HCT116 (cell line): ENCODE measurements around the gene CKS2. TPM values are rescaled to one million over a fixed set of nuclear protein-coding genes. Genes with fewer than 3 reads are reported as not detected.

Experiments
- ATAC-seq: fragments of 200-7000 bp; cut with Tn5 transposase; 2 replicates; pipeline ENCODE4 v1.9.1; 2020; ENCODE audit warnings: mild to moderate bottlenecking, moderate library complexity
- BruUV-seq: library from RNA; stranded (reverse); fragments of 400-500 nt; replicated peaks from 2 replicates; lab custom pipeline; 2021; lab: Mats Ljungman, UMichigan
- CTCF ChIA-PET: fragments of 300-600 bp; sonication (Branson Sonifier 250); formaldehyde crosslinking; loops from one replicate; lab custom pipeline; 2021; ENCODE audit warnings: antibody characterized with exemption; lab: Charles Lee
- POLR2A ChIA-PET: fragments of 300-600, 350-600 bp; sonication (Branson Sonifier 250); formaldehyde crosslinking; loops from one replicate; lab custom pipeline; 2021; ENCODE audit warnings: antibody characterized with exemption; lab: Charles Lee
- RAD21 ChIA-PET, 2 experiments: fragments of 300-600 bp; sonication (Branson Sonifier 250); formaldehyde crosslinking; loops; one replicate each; lab custom pipeline; 2023; ENCODE audit warnings: low total read pairs in 2 of 2; ENCODE audit not compliant: uncharacterized antibody in 2 of 2, unreplicated experiment in 2 of 2, low non-redundant PET in 1 of 2; lab: Charles Lee
- DNase-seq: peaks from one replicate; pipeline ENCODE4 v3.0.0-alpha.2; 2010; ENCODE audit warnings: low read depth, low spot score
- H2AFZ ChIP-seq: fragments of 200-600 bp; shearing (Covaris generic), sonication (generic); 2 replicates; pipeline ENCODE4 v1.6.1; 2017; ENCODE audit warnings: low read depth, mixed run types, mixed read lengths, antibody characterized with exemption, low read length; ENCODE audit not compliant: poor library complexity, severe bottlenecking
- H3K27ac ChIP-seq: 2 replicates; pipeline ENCODE4 v1.5.1; 2012; ENCODE audit warnings: low read depth, low read length
- H3K27me3 ChIP-seq: fragments of 200-600 bp; sonication (generic); 2 replicates; pipeline ENCODE4 v1.6.1; 2016; ENCODE audit warnings: mixed run types, low read length, mixed read lengths; ENCODE audit not compliant: insufficient read depth
- H3K36me3 ChIP-seq, 2 experiments: fragments of 200-500 bp in 1 of 2; fragments of 200-600 bp in 1 of 2; sonication (Bioruptor generic) in 1 of 2; sonication (generic) in 1 of 2; 2 replicates each; pipeline versions ENCODE4 v1.5.1 to v1.6.1; 2014 to 2016; ENCODE audit warnings: low read length in 2 of 2, inconsistent platforms in 1 of 2, mixed read lengths in 1 of 2, mixed run types in 1 of 2; ENCODE audit not compliant: insufficient read depth in 2 of 2, control insufficient read depth in 1 of 2
- H3K4me1 ChIP-seq, 2 experiments: fragments of 200-600 bp in 1 of 2; sonication (generic) in 1 of 2; 2 replicates each; pipeline versions ENCODE4 v1.5.1 to v1.6.1; 2012 to 2017; ENCODE audit warnings: low read length in 2 of 2, inconsistent platforms in 1 of 2, mild to moderate bottlenecking in 1 of 2, mixed read lengths in 1 of 2, mixed run types in 1 of 2, moderate library complexity in 1 of 2; ENCODE audit not compliant: insufficient read depth in 2 of 2, control insufficient read depth in 1 of 2
- H3K4me2 ChIP-seq: fragments of 200-600 bp; sonication (generic); 2 replicates; pipeline ENCODE4 v1.6.1; 2017; ENCODE audit warnings: mixed run types, low read length, mixed read lengths
- H3K4me3 ChIP-seq, 2 experiments: fragments of 200-600 bp in 1 of 2; sonication (generic) in 1 of 2; replicated peaks in 1 of 2; 2 replicates each; pipeline ENCODE4 v1.5.1; 2011 to 2016; ENCODE audit warnings: low read length in 2 of 2, control low read depth in 1 of 2, low read depth in 1 of 2, mild to moderate bottlenecking in 1 of 2, mixed read lengths in 1 of 2, mixed run types in 1 of 2
- H3K79me2 ChIP-seq: fragments of 200-600 bp; sonication (generic); 2 replicates; pipeline ENCODE4 v1.6.1; 2017; ENCODE audit warnings: mild to moderate bottlenecking, mixed run types, low read length, moderate library complexity, mixed read lengths; ENCODE audit not compliant: insufficient read depth
- H3K9ac ChIP-seq: fragments of 200-600 bp; sonication (generic); 2 replicates; pipeline ENCODE4 v1.6.1; 2016; ENCODE audit warnings: low read length, mixed read lengths
- H3K9me2 ChIP-seq: fragments of 200-600 bp; sonication (generic), shearing (Covaris generic); 2 replicates; pipeline ENCODE4 v1.6.1; 2017; ENCODE audit warnings: mixed run types, mild to moderate bottlenecking, moderate library complexity; ENCODE audit not compliant: insufficient read depth
- H3K9me3 ChIP-seq, 2 experiments: fragments of 200-500 bp in 1 of 2; fragments of 200-600 bp in 1 of 2; sonication (Bioruptor generic) in 1 of 2; sonication (generic) in 1 of 2; 2 replicates each; pipeline ENCODE4 v1.6.1; 2014 to 2017; ENCODE audit warnings: low read length in 2 of 2, mixed read lengths in 2 of 2, inconsistent platforms in 1 of 2, low read depth in 1 of 2, mild to moderate bottlenecking in 1 of 2, mixed run types in 1 of 2, moderate library complexity in 1 of 2; ENCODE audit not compliant: control insufficient read depth in 1 of 2, insufficient read depth in 1 of 2
- H4K20me1 ChIP-seq: fragments of 200-600 bp; sonication (generic), shearing (Covaris generic); 2 replicates; pipeline ENCODE4 v1.6.1; 2017; ENCODE audit warnings: mixed run types, mild to moderate bottlenecking, moderate library complexity; ENCODE audit not compliant: insufficient read depth
- ATF3 ChIP-seq: IDR thresholded peaks from 2 replicates; pipeline ENCODE4 v1.6.1; 2012
- CBX3 ChIP-seq: IDR thresholded peaks from 2 replicates; pipeline ENCODE4 v1.6.1; 2012; ENCODE audit warnings: low read depth
- CEBPB ChIP-seq: IDR thresholded peaks from 2 replicates; pipeline ENCODE4 v1.6.1; 2012; ENCODE audit warnings: low read depth
- ELF1 ChIP-seq: IDR thresholded peaks from 2 replicates; pipeline ENCODE4 v1.6.1; 2012; ENCODE audit warnings: low read depth, borderline replicate concordance
- EZH2 ChIP-seq: fragments of 200-600 bp; sonication (generic); IDR thresholded peaks from 2 replicates; pipeline ENCODE4 v1.6.1; 2017; ENCODE audit warnings: antibody characterized with exemption, mixed run types
- FOSL1 ChIP-seq: IDR thresholded peaks from 2 replicates; pipeline ENCODE4 v1.6.1; 2012; ENCODE audit warnings: low read depth
- MAX ChIP-seq: IDR thresholded peaks from 2 replicates; pipeline ENCODE4 v1.6.1; 2012
- POLR2A ChIP-seq: IDR thresholded peaks from 2 replicates; pipeline ENCODE4 v1.7.0; 2011; ENCODE audit warnings: borderline replicate concordance; ENCODE audit not compliant: insufficient read depth, insufficient read length; ENCODE audit errors: extremely low read depth
- SP1 ChIP-seq: IDR thresholded peaks from 2 replicates; pipeline ENCODE4 v1.6.1; 2012; ENCODE audit warnings: low read depth
- ZBTB33 ChIP-seq: IDR thresholded peaks from 2 replicates; pipeline ENCODE4 v1.6.1; 2011; ENCODE audit warnings: mild to moderate bottlenecking, low read length, moderate library complexity; ENCODE audit not compliant: insufficient replicate concordance; ENCODE audit errors: extremely low read depth
- ZFX ChIP-seq: fragments of 450-650 bp; IDR thresholded peaks from 2 replicates; pipeline ENCODE4 v1.6.1; 2017
- intact Hi-C: fragments of 100-400 bp; cut with micrococcal nuclease; formaldehyde crosslinking; loops from 2 replicates; pipeline ENCODE4 v1.10.0; 2022
- total RNA-seq: library from RNA; stranded (reverse); gene quantifications from one replicate; pipeline ENCODE4 v1.2.1, GENCODE V29; 2021; ENCODE audit not compliant: unreplicated experiment
- TF ChIP-seq, protein P1 (sequence below), 3 experiments: fragments of 200-600 bp in 1 of 3; sonication (generic) in 1 of 3; IDR thresholded peaks in 2 of 3; conservative IDR thresholded peaks in 1 of 3; 2 replicates each; pipeline ENCODE4 v1.5.1; 2012 to 2017; ENCODE audit warnings: low read depth in 2 of 3, low read length in 2 of 3, antibody characterized with exemption in 1 of 3, borderline replicate concordance in 1 of 3, control low read depth in 1 of 3, mild to moderate bottlenecking in 1 of 3, mixed read lengths in 1 of 3, mixed run types in 1 of 3, moderate library complexity in 1 of 3; ENCODE audit not compliant: insufficient read depth in 1 of 3
- TF ChIP-seq, protein P2 (sequence below): IDR thresholded peaks from 2 replicates; pipeline ENCODE4 v1.6.1; 2012; ENCODE audit warnings: low read depth

The CKS2 gene
- total RNA-seq, 1 experiment from 2014 or later, result 242 TPM

DNA sequence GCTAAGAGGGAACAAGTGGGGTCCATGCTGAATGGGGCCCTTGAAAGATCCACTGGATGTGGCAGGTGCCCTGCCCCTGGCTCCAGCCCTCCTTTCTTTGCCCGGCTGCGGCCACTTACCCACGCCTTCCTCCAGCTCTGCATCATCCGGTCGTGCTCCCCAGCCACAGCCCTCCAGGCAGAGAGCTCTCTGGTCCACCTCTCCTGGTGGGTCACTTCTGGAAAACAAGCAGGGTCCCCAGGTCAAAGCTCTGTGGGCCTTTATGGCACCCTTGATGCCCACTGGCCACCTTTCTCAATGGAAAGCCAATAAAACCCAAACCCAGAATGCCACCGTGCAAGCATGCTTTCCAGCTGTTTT, 52.3 kb downstream of the CKS2 start:
- H3K9me3 ChIP-seq, result no peaks in the 10 kb centered on the region
- H3K27ac ChIP-seq, result no peak overlapping the region
- ChIA-PET POLR2A (no interaction called here), CTCF (no interaction called here), RAD21 (no interaction called here)
- peaks cover 13% of the 10 kb centered on the region in 2 experiments; a peak in 3 of 4 replicates for H3K36me3 ChIP-seq
- ATAC-seq (no peak), DNase-seq (no peak)
- no peaks in the 10 kb centered on the region for H3K27me3 ChIP-seq
- H3K79me2 ChIP-seq, result no peaks in the 10 kb centered on the region
- no peaks in the 10 kb centered on the region for H3K9me2 ChIP-seq
- intact Hi-C loops, result no loop called here
- H3K4me2 ChIP-seq, result no peak overlapping the region
- BruUV-seq, result no TSS peak
- no peaks in the 10 kb centered on the region for H3K4me1 ChIP-seq
- TF ChIP-seq ATF3, result no peak
- TF ChIP-seq POLR2A, result no peak
- TF ChIP-seq CEBPB, result no peak
- TF ChIP-seq MAX, result no peak
- TF ChIP-seq, protein P1, sequence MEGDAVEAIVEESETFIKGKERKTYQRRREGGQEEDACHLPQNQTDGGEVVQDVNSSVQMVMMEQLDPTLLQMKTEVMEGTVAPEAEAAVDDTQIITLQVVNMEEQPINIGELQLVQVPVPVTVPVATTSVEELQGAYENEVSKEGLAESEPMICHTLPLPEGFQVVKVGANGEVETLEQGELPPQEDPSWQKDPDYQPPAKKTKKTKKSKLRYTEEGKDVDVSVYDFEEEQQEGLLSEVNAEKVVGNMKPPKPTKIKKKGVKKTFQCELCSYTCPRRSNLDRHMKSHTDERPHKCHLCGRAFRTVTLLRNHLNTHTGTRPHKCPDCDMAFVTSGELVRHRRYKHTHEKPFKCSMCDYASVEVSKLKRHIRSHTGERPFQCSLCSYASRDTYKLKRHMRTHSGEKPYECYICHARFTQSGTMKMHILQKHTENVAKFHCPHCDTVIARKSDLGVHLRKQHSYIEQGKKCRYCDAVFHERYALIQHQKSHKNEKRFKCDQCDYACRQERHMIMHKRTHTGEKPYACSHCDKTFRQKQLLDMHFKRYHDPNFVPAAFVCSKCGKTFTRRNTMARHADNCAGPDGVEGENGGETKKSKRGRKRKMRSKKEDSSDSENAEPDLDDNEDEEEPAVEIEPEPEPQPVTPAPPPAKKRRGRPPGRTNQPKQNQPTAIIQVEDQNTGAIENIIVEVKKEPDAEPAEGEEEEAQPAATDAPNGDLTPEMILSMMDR (IDR thresholded peaks at IDR 0.05 in 2 of 3, conservative IDR thresholded peaks at IDR 0.05 in 1 of 3; ENCODE audit: borderline replicate concordance in 1 of 3, insufficient read depth in 1 of 3, low read depth in 2 of 3, low read length in 2 of 3), result no peak
- TF ChIP-seq, protein P2, sequence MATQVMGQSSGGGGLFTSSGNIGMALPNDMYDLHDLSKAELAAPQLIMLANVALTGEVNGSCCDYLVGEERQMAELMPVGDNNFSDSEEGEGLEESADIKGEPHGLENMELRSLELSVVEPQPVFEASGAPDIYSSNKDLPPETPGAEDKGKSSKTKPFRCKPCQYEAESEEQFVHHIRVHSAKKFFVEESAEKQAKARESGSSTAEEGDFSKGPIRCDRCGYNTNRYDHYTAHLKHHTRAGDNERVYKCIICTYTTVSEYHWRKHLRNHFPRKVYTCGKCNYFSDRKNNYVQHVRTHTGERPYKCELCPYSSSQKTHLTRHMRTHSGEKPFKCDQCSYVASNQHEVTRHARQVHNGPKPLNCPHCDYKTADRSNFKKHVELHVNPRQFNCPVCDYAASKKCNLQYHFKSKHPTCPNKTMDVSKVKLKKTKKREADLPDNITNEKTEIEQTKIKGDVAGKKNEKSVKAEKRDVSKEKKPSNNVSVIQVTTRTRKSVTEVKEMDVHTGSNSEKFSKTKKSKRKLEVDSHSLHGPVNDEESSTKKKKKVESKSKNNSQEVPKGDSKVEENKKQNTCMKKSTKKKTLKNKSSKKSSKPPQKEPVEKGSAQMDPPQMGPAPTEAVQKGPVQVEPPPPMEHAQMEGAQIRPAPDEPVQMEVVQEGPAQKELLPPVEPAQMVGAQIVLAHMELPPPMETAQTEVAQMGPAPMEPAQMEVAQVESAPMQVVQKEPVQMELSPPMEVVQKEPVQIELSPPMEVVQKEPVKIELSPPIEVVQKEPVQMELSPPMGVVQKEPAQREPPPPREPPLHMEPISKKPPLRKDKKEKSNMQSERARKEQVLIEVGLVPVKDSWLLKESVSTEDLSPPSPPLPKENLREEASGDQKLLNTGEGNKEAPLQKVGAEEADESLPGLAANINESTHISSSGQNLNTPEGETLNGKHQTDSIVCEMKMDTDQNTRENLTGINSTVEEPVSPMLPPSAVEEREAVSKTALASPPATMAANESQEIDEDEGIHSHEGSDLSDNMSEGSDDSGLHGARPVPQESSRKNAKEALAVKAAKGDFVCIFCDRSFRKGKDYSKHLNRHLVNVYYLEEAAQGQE, result no peak
- TF ChIP-seq ELF1, result no peak
- no peak for TF ChIP-seq FOSL1
- no peak for TF ChIP-seq CBX3
- no peak for TF ChIP-seq EZH2
- no peak for TF ChIP-seq SP1
- TF ChIP-seq ZFX, result no peak
- TF ChIP-seq ZBTB33, result no peak
- TF ChIP-seq, all 23 proteins: peak for 0
- H3K9ac ChIP-seq, result no peak overlapping the region
- no peak overlapping the region for H2AFZ ChIP-seq
- H3K4me3 ChIP-seq, result no peak overlapping the region
- H4K20me1 ChIP-seq, result no peaks in the 10 kb centered on the region
